HepG2 (cell line): ENCODE results near the gene ZNF3. TPM values are rescaled to one million over a fixed set of nuclear protein-coding genes. Genes with fewer than 3 reads are reported as not detected.

Experiments
- BRCA1 ChIP-seq: sonication (generic); formaldehyde crosslinking; IDR thresholded peaks from 2 replicates; pipeline ENCODE4 v1.4.0; 2020; ENCODE audit warnings: missing genetic modification reagents
- FOXA1 ChIP-seq, 2 experiments: fragments of 450-650 bp in 1 of 2; sonication (generic) in 1 of 2; formaldehyde crosslinking in 1 of 2; IDR thresholded peaks; 2 replicates each; pipeline versions ENCODE4 v1.4.0 to v1.6.1; 2016 to 2020; ENCODE audit warnings: missing genetic modification reagents in 1 of 2
- GMEB2 ChIP-seq: IDR thresholded peaks from 2 replicates; pipeline ENCODE4 v1.6.1; 2016; ENCODE audit warnings: missing biosample characterization, missing genetic modification reagents, low read depth
- GPBP1L1 ChIP-seq: sonication (generic); formaldehyde crosslinking; IDR thresholded peaks from 2 replicates; pipeline ENCODE4 v1.5.0; 2020; ENCODE audit warnings: mild to moderate bottlenecking, missing genetic modification reagents
- HNF4A ChIP-seq: sonication (generic); formaldehyde crosslinking; IDR thresholded peaks from 2 replicates; pipeline ENCODE4 v1.4.0; 2020; ENCODE audit warnings: missing genetic modification reagents
- KDM5A ChIP-seq: fragments of 200-600 bp; sonication (generic); IDR thresholded peaks from 2 replicates; pipeline ENCODE4 v1.7.0; 2018; ENCODE audit warnings: antibody characterized with exemption, mild to moderate bottlenecking, low read length, borderline replicate concordance
- KIAA2018 ChIP-seq: sonication (generic); formaldehyde crosslinking; IDR thresholded peaks from 2 replicates; pipeline ENCODE4 v1.5.0; 2020; ENCODE audit warnings: mild to moderate bottlenecking, missing genetic modification reagents, borderline replicate concordance
- KLF9 ChIP-seq: IDR thresholded peaks from 2 replicates; pipeline ENCODE4 v1.6.1; 2016; ENCODE audit warnings: low read depth
- RBM39 ChIP-seq: fragments of 200-400 bp; formaldehyde crosslinking; IDR thresholded peaks from one replicate; pipeline ENCODE4 v1.6.1; 2018; ENCODE audit warnings: antibody characterized with exemption, mild to moderate bottlenecking, low read depth, low read length; ENCODE audit not compliant: poor library complexity, severe bottlenecking
- TCF7L2 ChIP-seq: IDR thresholded peaks from 2 replicates; pipeline ENCODE4 v1.6.1; 2011; ENCODE audit warnings: mild to moderate bottlenecking, low read depth, low read length, moderate library complexity
- ZNF207 ChIP-seq: fragments of 450-650 bp; IDR thresholded peaks from 2 replicates; pipeline ENCODE4 v1.6.1; 2016; ENCODE audit warnings: antibody characterized with exemption, borderline replicate concordance
- ZNF256 ChIP-seq: sonication (generic); formaldehyde crosslinking; conservative IDR thresholded peaks from 2 replicates; pipeline ENCODE4 v1.4.0; 2020; ENCODE audit warnings: missing genetic modification reagents
- ZNF549 ChIP-seq: sonication (generic); formaldehyde crosslinking; IDR thresholded peaks from 2 replicates; pipeline ENCODE4 v1.5.0; 2020; ENCODE audit warnings: missing genetic modification reagents
- polyA plus RNA-seq, 8 experiments: library from polyadenylated mRNA; depleted of rRNA in 3 of 8; stranded (reverse) in 7 of 8; unstranded in 1 of 8; fragments of >200 nt; fragmentation: Illumina TruSeq in 4 of 8; extraction: Trizol in 4 of 8; gene quantifications; 2 replicates each; pipeline versions ENCODE4 v1.2.1 to v1.2.3, GENCODE V29; 2011 to 2016; ENCODE audit warnings: low read depth in 4 of 8, missing spikeins in 1 of 8, mixed read lengths in 1 of 8; ENCODE audit not compliant: insufficient read depth in 1 of 8
- total RNA-seq, 5 experiments: library from RNA; depleted of rRNA; stranded (reverse); fragments of >200 nt; fragmentation: Illumina TruSeq; extraction: Trizol; gene quantifications; 2 replicates each; pipeline ENCODE4 v1.2.3, GENCODE V29; 2016; ENCODE audit warnings: low read depth in 1 of 5
- TF ChIP-seq, protein P1 (sequence below): sonication (generic); formaldehyde crosslinking; IDR thresholded peaks from 2 replicates; pipeline ENCODE4 v1.5.0; 2020; ENCODE audit warnings: missing genetic modification reagents, mild to moderate bottlenecking, borderline replicate concordance
- TF ChIP-seq, protein P2 (sequence below): IDR thresholded peaks from 2 replicates; pipeline ENCODE4 v1.6.1; 2016

Gene ZNF3
- total and polyA plus RNA-seq, 2 of the 13 experiments (the other 11 are each of a cell fraction or from before 2014, with no cell fraction given) = 33.7 to 56.9 TPM

- TF ChIP-seq ZNF207 = no peak
- TF ChIP-seq ZNF549 = no peak
- no peak for TF ChIP-seq RBM39
- TF ChIP-seq KIAA2018 (CRISPR knock-in tag) = no peak
- no peak for TF ChIP-seq GMEB2 (CRISPR knock-in tag)
- TF ChIP-seq, protein P1, sequence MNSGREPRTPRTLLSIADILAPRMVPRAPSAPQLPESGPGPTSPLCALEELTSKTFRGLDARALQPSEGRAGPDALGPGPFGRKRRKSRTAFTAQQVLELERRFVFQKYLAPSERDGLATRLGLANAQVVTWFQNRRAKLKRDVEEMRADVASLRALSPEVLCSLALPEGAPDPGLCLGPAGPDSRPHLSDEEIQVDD (CRISPR knock-in tag) = no peak
- peak; percentile 95 for TF ChIP-seq HNF4A (CRISPR knock-in tag)
- no peak for TF ChIP-seq TCF7L2
- no peak for TF ChIP-seq KLF9
- no peak for TF ChIP-seq ZNF256 (CRISPR knock-in tag)
- TF ChIP-seq, protein P2, sequence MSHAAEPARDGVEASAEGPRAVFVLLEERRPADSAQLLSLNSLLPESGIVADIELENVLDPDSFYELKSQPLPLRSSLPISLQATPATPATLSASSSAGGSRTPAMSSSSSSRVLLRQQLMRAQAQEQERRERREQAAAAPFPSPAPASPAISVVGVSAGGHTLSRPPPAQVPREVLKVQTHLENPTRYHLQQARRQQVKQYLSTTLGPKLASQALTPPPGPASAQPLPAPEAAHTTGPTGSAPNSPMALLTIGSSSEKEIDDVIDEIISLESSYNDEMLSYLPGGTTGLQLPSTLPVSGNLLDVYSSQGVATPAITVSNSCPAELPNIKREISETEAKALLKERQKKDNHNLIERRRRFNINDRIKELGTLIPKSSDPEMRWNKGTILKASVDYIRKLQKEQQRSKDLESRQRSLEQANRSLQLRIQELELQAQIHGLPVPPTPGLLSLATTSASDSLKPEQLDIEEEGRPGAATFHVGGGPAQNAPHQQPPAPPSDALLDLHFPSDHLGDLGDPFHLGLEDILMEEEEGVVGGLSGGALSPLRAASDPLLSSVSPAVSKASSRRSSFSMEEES (CRISPR knock-in tag) = peak; percentile 96
- TF ChIP-seq KDM5A = no peak
- TF ChIP-seq GPBP1L1 (CRISPR knock-in tag) = no peak
- TF ChIP-seq FOXA1 (IDR thresholded peaks at IDR 0.05) = no peak
- no peak for TF ChIP-seq FOXA1 (CRISPR knock-in tag; IDR thresholded peaks at IDR 0.05)
- TF ChIP-seq BRCA1 (CRISPR knock-in tag) = no peak
Measured at GRCh38 chr7:100024020-100024619, 57.4 kb downstream of the ZNF3 start (continued).
